GM12872 (cell line): ENCODE results near the gene B4GALNT3.

Experiments used
- TF ChIP-seq, protein P1 (sequence below): IDR thresholded peaks from 3 replicates; pipeline ENCODE4 v1.5.1; 2011; ENCODE audit warnings: low read depth, mild to moderate bottlenecking, low read length, moderate library complexity; ENCODE audit not compliant: insufficient read depth

B4GALNT3 gene

DNA sequence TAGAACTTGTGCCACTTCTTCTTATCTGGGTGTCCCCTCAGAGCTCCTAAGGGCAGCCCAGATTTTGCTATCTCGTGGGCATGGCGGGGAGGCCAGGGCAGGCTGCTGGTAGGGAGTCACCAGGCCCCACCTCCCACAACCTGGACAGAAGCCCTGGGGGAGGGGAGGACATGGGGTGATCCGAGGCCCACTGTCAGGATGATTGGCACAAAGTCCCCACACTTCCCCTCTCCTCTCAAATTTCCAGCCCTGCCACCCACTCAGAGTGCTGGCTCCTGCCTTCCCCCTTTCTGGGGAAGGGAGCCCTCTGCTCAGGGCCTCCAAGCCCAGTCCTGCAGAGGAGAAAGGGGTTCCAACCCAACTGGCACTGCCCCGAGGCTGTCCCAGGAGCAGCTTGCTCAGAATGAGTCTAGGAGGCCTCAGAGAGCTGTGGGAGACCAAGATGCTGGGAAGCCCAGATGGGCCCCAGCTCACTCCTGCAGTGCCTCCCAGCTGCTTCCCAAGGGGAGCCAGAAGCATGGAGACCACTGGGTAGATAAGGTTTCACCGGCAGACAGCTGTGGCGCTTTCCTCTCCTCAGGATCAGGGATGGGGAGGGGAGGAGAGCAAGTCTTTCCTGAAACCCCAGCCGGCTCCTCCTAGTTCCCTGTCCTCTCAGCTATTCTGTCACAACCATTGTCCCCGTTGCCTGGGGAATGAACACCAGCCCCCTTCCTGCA lies 82.8 kb downstream of the B4GALNT3 start:
- TF ChIP-seq, protein P1, sequence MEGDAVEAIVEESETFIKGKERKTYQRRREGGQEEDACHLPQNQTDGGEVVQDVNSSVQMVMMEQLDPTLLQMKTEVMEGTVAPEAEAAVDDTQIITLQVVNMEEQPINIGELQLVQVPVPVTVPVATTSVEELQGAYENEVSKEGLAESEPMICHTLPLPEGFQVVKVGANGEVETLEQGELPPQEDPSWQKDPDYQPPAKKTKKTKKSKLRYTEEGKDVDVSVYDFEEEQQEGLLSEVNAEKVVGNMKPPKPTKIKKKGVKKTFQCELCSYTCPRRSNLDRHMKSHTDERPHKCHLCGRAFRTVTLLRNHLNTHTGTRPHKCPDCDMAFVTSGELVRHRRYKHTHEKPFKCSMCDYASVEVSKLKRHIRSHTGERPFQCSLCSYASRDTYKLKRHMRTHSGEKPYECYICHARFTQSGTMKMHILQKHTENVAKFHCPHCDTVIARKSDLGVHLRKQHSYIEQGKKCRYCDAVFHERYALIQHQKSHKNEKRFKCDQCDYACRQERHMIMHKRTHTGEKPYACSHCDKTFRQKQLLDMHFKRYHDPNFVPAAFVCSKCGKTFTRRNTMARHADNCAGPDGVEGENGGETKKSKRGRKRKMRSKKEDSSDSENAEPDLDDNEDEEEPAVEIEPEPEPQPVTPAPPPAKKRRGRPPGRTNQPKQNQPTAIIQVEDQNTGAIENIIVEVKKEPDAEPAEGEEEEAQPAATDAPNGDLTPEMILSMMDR: no peak

DNA sequence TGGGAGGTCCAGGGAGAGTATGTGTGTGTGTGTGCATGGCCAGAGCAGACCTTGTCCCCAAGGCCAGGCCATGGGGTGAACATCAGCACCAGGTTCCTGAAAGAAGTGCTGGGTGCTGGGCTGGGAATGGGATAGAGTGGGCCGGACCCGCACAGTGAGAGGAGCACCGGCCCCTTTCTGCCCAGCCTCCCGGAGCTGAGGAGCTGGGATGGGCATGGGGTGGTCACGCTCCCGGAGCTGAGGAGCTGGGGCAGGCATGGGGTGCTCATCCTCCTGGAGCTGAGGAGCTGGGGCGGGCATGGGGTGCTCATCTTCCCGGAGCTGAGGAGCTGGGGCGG lies 83.3 kb downstream of the B4GALNT3 start:
- TF ChIP-seq, protein P1: no peak

DNA sequence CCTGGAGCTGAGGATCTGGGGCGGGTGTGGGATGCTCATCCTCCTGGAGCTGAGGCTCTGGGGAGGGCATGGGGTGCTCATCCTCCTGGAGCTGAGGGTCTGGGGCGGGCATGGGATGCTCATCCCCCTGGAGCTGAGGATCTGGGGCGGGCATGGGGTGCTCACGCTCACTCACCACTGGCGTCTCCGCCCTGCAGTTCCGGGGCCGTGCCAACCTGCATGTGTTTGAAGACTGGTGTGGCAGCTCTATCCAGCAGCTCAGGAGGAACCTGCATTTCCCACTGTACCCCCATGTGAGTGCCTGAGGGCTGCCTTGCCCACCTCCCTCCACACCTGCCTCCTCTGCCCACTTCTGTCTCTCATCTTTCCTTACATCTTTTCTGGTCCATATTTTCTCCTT lies 84.4 kb downstream of the B4GALNT3 start:
- TF ChIP-seq, protein P1: no peak

DNA sequence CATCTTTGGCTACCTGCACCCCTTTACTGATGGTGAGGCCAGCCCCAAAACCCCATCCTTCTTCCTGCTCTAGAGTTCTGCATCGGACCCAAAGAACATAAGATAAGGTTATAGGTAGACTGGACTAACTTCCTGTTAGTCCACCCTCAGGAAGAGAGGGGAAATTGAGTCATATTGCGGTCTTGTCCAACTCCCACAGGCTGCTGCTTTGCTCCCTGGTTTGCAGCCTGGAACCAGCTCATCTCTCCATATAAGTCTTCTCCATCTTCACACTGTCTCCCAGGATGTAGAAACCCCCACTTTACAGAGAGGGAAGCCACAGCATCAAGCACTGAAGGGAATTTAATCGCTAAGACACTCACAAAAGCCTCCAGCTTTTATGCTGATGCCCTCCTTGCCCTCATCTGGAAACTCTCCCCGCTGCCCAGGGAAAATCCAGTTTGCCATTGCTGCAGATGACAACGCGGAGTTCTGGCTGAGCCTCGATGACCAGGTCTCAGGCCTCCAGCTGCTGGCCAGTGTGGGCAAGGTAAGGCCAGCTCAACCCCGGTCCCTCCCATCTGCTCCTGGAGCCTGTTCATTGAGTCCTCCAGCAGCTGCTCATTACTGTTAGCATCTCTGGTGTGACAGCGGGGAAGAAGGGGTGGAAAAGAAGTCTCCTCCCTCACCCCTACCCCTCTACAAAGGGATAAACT lies 85.3 kb downstream of the B4GALNT3 start:
- TF ChIP-seq, protein P1: no peak

DNA sequence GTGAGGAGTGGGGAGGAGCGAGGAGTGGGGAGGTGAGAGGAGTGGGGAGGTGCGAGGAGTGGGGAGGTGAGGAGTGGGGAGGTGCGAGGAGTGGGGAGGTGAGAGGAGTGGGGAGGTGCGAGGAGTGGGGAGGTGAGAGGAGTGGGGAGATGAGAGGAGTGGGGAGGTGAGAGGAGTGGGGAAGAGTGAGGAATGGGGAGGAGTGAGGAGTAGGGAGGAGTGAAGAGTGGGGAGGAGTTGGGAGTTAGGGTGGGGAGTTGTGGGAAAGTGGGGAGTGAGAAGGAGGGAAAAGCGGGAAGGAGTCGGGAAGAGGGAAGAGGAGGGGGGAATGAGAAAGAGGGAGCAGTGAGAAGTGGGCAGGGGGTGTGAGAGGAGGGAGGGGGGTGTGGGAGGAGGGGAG lies 86.1 kb downstream of the B4GALNT3 start:
- TF ChIP-seq, protein P1: no peak

DNA sequence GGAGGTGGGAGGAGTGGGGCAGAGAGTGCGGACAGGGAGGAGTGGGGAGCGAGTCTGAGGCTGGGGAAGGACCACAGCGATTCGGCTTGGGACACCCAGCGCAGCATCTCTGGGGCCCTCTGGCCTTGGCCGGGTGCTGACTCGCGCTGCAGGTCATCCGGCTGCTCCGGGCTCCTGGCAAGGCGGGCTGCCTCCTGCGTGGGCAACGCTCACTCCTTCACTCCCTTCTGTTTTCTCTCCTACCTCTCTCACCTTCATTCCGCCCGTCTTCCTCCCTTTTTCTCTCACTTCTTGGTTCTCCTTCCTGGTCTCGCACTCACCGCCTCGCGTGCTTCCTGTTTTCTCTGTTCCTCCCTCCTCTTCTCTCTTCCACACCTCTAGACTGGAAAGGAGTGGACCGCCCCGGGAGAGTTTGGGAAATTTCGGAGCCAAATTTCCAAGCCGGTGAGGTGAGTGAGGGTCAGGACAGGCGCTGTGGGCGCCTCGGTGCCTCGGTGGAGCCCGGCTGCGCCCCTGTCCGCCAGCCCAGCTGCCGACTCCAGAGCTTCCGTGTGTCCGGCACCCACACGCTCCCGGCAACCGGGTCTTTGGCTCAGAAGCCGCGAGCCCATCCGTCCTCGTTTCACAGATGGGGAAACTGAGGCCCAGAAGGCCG lies 86.7 kb downstream of the B4GALNT3 start:
- TF ChIP-seq, protein P1: no peak
